Ammon's horn (tissue), 1 donor: ENCODE measurements around the gene TMOD2.

Experiments
- DNase-seq: peaks from one replicate; pipeline ENCODE4 v3.0.0-alpha.2; 2016; ENCODE audit warnings: low spot score

The TMOD2 gene

DNA sequence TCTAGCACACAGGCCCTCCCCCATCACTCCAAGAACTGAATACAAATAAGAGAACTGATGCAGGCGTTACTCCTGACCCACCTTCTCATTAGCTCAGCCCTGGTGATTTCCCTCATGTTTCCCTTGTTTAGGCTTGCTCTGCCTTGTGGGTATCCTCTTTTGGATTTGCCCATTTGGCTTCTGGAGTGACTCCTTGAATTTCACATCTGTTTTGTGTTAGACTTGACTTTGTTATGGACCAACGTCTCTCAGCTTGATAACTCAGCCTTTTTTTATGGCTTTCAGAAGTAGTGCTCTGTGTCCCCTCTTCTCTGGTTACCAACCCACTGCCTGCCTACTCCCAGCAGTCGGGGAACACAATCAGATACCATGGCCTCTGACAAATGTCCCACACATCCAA lies 66.8 kb downstream of the TMOD2 start:
- DNase-seq: no peak

DNA sequence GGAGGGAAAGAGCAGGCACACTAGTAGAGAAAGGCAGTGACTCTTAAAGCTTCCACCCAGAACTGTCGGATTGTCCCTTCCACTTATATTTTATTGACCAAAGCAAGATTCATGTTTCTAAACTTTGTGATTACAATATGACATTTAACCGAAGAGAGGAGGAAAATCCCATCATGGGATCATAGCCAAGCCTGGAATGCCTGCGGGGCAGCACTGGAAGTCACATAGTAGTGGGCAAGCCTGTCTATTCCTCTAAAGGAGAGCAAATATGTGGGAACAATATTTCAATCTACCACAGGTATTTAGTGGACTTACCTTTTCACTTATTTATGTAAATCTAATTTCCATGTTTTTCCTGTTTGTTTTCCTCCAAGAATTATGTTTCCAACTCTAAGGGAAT lies 74.3 kb downstream of the TMOD2 start:
- no peak for DNase-seq

DNA sequence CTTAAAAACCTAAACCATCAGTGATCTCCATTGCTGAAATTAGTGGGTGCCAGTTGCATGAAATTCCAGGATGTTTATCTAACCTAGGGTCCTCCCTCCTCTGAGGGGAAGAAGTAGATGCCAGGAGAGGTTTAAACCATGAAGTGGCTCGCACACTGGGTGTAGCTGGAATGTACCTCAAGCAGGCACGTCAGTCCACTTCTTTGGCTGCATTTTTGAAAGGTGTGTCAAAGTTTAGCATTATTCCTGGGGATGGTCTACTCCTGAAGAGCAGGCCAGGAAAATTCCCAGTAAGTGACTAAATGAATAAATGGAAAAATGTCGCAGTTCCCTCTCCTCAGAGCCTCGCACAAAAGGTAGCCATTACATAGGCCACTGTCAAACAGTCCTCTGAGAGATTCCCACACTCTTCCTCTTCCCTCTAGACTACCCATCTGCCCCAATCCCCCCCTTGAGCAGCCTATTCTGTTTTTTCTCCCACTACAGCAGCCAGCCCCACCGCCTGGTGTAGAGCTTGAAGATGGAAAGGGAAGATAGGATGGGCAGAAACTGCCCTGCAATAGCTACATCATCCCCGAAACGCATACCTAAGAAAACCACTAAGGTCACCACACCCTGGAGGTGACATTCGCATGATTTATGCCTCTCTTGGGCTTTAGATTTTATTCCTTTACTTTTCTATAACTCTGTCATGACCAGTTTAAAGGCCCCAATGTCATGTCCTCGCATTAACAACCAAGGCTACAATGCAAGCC lies 77.4 kb downstream of the TMOD2 start:
- DNase-seq: no peak

DNA sequence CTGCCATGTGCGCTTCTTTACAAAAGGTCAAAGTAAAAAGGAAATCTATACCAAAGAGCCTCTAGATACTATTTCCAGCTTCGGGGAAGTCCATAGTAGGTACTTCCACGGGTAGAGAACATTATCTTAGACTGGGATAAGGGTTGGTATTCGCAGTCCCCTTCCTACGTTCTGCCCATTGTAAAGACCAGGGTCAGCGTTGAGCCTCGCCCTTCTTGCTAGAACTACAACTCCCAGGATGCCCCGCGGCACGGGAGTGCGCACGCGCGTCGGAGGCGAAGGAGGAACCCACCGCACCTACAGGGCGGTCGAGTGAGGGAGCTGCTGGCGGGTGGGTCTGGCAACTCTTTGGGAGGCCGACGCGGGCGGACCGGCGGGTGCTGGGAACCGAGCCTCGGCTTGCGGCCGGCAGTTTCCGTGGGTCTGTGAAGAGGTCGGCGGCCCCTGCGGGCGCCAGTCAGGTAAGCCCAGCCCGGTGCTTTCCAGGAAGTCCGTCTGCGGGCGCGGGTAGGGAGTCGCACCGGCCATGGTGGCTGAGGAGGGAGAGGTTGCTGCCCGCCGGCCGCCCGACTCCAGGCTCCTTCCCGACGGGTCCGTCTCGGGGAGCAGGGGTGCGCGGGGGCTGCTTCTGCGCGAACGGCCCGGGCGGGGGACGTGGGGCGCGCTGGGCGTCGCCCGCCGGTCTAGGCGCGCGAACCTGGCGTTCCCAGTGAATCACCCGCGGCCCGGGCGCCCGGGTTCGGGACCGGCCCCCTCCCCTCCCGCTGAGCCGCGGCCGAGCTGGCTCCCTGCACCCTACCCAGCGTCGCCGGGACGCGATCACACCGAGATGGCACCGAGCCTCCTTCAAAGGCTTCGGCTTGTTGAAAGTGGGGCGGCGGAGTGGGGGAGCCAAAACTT lies 78.2 kb downstream of the TMOD2 start, which contains the start of gene TMOD3:
Gene TMOD3, plus strand, starts transcription at position 278 of the 900 bp plus-strand sequence. CDS start 33,232 bp downstream, outside the sequence.
- DNase-seq: peak; percentile 94

DNA sequence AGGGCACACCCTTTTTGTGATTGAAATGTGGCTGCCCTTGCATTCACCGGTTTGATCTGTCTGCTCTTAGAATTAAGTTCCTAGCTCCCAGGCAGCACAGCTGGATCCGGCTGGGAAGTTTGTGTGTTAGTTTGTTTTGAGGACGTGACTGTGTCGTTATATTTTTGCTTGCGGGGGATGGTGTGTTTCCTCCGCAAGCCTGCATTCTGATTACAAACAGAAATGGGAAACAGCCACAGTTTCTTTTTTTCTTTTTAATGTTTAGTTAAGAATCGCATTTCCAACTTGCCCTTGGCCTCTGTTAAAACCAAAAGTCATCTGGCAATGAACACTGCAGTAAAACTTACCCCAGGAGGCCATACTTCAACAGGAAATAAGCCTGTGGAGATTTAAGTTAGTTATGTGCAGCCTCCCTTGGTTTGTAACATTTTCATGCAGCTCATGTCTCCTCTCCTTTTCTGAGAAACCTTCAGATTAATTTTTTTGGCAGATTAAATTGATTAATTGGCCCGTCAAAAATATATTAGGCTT lies 78.9 kb downstream of the TMOD2 start:
- DNase-seq: peak; percentile 21

DNA sequence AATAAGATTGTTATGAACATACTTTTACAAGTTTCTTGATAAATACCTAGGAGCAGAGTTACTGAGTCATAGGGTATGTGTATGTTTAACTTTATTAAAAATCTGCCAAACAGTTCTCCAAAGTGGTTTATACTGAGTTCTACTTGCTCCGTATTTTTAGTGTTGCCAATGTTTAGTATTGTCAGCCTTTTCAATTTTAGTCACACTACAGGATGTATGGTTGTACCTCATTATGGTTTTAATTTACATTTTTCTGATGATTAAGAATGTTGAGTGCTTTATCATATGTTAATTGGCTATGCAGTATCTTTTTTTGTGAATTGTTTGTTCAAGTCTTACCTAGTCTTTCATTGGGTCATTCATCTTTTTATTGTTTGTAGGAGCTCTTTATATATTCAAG lies 82.4 kb downstream of the TMOD2 start:
- no peak for DNase-seq

DNA sequence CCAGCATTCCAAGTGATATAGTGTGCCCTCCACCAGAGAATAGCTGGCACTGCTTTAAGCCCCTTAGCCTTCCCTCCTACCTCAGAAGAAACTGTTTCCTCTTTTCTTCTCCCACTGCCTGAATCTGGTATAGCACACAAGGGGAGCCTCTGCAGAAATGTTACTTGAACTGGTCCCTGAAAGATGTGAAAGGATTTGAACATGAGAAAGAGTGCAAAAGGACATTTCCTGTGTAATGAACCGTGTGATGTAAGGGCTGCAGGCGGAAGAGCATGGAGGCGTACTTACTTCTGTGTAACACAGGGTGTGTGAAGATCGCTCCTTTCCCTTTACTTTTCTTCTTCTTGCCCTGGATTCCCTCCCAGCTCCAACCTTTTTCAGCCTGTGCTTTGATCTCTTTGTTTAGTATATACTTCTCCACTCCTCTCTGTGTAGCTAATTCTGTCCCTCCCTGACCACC lies 86.4 kb downstream of the TMOD2 start:
- DNase-seq: no peak

DNA sequence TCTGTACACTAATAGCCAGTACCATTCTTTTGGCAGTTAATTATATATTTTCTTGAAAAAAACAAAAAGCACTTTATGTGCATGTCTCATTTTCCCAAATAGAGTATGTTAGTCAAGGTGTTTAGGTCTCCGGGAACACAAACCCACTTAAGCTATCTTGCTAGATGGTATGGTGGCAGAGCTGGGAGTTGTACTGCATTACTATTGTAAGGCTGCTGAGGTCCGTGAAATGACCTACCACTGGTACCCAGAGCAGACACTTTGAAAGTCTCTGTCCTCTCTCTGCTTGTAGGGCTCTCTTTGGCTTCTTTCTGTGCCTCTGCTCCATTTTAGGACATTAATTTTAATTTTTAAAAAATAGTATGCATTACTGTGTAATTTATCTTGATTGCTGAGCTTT lies 86.9 kb downstream of the TMOD2 start:
- DNase-seq: no peak

DNA sequence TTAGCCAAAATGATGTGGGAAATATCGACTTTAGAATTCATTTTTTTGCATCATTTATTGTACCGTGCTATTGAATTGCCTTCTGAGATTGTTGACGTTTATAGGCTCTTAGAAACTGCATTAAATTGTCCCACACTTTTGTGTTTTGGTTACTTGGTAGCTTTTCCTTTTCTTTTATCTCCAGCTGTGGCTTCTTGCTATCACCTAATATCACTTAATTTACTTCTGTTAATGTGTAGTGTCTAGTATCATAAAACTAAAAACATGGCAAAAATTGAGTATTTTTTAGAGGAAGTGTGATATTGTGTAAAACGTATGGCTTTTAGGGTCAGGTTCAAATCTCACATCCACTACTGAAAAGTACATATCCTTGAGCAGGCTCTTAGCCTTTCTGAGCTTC lies 89.3 kb downstream of the TMOD2 start:
- DNase-seq: no peak

DNA sequence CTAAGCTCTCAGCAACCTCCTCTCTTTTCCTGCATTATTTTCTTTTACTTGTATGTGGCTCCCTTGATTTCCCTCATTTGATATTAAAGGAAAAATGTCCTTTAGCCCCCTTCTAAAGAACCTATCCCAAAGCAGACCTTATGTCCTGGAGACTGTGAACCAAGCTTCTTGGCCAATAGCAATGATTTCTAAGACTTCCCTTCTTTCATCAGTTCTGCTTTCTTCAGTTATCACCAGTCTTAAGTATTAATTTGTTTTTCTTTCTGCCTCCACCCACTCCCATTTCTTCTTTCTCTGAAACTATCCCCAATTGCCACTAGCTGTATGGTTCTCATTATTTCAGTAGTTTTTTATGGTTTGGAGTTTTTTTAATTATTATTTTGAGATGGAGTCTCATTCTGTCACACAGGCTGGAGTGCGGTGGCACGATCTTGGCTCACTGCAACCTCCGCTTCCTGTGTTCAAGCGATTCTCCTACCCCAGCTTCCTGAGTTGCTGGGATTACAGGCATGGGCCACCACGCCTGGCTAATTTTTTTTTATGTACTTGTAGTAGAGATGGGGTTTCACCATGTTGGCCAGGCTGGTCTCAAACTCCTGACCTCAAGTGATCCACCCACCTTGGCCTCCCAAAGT lies 90.1 kb downstream of the TMOD2 start:
- DNase-seq: no peak

DNA sequence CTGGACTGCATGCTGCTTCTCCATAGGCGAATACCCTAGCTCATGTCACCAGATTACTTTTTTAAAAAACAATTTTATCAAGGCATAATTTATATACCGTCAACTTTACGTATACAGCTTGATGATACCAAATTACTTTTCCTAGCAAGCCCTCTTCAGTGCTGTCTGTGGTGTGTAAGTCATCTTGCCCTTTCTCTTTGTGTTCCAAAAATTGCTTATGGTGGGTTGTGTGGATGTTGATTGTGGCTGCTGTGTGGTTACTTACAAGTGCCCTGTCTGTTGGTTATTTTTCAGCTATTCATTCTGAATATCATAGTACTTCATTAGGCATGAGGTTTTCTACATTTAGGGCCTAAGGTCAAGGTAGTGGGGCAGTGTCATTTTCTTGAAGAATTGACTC lies 90.9 kb downstream of the TMOD2 start:
- DNase-seq: no peak

DNA sequence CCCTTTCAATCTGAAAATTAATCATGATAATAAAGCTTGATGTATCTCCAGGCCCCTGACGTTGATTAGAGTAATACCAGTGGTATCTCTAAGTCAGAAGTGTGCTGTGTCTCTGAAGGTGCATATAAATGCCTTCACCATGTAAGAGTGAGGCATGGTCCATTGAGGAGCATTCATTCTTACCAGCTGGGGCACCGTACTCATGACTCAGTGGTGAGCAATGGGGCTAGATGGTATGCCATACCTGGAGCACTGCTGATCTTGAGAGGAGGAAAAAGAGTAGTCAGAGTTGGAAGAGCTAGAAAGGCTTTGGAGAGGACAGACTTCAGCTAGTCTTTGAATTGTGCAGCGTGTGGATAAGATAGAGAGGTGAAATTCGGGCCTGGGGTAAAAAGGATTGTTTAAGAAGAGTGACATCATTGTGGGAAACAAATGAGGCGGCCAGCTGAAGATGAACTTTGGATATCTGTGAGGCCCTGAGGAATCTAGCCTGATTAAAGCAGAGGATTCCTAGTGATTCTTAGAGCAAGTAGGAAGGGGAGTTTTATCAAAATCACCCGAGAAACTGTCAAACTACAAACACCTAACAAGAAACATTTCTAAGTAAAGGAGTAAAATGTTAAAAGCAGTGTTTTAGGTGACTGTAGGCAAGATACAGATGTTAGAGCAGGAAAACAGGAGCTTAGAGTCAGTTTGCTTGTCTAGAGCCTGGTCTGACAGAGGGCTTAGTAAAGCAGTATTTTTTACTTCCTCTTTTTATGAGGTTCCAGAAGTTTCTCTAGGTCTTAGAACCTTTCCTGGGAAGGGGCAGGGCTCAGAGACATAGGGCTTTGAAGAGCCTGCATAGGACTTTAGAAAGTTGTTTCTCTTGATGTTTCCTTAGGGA lies 91.7 kb downstream of the TMOD2 start:
- no peak for DNase-seq

DNA sequence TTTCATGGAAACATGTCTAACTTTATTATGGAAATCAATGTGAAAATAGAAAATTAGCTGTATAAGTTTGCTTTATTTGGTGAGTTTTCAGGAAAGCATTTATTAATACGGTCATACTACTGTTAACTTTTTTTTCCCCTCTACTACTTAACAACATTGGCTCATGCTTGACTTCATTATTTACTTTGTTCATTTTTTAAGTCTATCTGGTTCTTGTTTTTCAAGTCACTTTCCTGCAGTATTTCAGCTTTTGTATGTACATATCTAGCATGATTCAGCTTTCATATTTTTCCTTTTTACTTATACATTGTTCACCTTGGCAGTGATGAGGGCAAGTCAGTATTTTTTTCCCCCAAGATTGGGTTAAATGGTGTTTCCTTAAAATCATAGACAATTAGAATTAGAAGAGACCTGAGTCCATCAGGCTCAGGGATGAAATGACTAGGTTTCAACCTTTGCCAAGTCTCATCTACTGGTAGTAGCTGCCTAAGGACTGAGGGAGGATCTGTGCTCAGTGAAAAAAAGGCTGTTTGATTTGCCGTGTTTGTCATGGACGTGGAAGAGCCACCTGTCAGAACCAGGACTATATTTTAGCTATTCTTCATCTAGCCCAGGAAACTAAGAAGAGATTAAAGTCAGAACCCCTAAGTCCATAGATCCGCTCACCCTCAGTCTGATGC lies 93.5 kb downstream of the TMOD2 start:
- DNase-seq: no peak

DNA sequence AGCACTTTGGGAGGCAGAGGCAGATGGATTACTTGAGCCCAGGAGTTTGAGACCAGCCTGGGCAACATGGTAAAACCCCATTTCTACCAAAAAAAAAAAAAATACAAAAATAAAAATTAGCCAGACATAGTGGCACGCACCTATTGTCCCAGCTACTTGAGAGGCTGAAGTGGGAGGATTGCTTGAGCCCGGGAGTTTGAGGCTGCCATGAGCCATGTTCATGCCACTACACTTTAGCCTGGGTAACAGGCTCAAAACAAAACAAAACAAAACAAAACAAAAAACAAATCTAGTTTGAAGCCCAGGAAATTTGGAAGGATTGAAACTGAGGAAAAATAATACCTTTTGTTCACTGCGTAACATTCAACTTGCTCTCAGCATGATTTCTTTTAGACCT lies 94.7 kb downstream of the TMOD2 start:
- DNase-seq: no peak

DNA sequence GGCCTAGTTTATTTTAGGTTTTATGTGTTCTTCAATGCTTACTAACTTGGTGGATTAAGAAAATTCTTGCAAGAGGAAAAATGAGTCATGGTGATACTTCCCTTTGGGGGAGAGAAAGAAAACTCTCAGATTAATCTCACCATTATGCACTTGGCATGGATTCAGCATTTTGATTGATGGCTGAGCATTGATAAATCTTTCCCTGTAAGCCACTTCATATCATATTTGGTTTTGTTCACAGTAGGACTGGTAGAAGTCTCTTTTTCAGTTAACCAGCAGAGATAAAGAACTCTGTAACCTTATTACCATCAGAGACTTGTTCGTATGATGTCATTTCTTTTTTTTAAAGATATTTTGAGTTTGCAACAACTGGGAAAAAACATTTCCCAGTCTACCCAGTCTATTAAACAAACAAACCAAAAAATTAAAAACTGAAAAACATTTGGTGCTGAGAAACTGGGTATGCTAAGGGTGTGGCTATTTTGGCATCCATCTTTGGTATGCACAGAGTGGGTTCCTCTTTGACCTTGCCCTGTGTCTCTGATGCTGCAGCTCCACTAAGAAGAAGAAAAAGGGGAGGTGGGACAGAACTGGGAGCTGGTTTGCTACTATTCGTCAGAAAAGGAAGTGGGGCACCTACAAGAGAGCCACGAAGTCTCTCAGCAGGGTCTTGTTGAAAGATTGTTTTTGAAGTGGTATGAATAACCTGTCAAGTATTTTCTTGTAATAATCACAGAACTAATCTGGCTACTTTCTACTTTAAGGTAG lies 95.2 kb downstream of the TMOD2 start:
- DNase-seq: no peak

DNA sequence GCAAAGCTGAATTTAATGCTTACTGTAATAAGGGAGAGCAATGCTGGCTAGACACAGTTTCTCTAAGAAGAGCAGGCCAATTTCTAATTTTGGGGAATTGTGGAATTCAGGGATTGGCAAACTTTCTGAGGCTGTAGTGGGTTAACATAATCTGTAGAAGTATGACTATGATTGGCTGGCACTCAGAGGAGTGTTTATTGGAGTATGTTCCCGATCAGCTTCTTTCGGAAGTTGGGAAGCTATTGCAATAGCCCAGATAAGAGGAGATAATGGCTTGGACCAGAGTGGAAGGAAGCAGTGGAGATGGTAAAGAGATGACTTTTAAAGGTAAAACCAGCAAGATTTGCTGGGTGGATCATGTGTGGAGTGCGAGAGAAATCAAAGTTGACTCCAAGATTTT lies 97.4 kb downstream of the TMOD2 start:
- DNase-seq: no peak

DNA sequence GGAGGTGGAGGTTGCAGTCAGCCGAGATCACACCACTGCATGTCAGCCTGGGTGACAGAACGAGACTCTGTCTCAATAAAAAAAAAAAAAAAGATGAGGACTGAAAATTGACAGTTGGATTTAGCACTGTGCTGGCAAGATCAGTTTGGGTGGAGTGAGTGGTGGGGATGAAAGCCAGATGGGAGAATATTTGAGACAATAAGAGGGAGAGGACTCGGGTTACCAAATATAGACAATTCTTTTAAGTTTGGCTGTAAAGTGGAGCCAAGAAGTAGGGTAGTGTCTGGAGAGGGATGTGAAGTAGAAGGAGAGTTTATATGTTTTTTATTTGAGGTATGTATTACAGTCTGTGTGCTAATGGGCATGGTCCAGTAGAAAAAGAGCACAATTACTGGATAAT lies 98.5 kb downstream of the TMOD2 start:
- DNase-seq: no peak

DNA sequence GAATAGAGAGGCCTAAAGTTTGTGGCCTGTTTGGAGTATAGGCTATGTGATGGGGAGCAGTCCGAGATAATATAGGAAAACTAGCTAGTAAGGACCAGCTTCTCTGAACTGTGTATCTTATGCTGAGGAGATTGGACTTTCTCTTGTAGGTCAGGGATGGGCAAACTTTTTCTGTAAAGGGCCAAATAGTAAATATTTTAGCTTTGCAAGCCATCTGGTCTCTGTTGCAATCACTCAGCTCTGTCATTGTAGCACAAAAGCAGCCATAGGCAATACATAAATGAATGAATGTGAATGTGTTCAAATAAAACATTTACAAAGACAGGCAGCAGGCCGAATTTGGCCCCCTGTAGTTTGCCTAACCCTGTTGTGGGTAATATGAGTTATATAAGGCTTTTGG lies 102.6 kb downstream of the TMOD2 start:
- DNase-seq: no peak

DNA sequence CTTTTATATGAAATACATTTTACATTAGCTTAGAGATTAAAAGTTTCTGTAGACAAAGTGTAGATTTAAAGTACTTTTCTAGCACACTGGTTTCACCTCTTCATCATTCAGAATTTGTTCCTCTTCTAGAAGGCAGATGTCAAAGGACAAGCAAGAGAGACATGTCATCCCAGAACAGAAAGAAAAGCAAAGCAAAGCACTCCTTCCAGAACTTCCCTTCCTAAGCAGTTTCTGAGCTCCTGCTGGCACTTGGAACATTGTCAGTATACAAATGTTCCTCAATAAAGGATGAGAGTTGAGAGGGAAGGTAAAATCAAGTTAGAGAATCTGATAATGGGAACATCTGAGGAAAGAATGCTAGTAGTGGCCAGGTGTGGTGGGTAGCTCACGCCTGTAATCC lies 104.2 kb downstream of the TMOD2 start:
- no peak for DNase-seq
